HEK293T (cell line): Measurements from ENCODE around the gene PCDHB3.

Source experiments
- CTCF ChIA-PET: fragments of 350-600 bp; formaldehyde crosslinking; extraction: SDS; loops from one replicate; lab custom pipeline; 2021; ENCODE audit warnings: antibody characterized with exemption, inconsistent platforms; lab: Yijun Ruan, JAX
- POLR2A ChIA-PET: fragments of 350-600 bp; formaldehyde crosslinking; extraction: SDS; loops from one replicate; lab custom pipeline; 2020; ENCODE audit warnings: antibody characterized with exemption, inconsistent platforms; lab: Yijun Ruan, JAX
- DNase-seq: peaks from one replicate; pipeline ENCODE4 v3.0.0; 2012; ENCODE audit warnings: mixed read lengths; ENCODE audit errors: extremely low spot score
- ARNT ChIP-seq: fragments of 450-650 bp; IDR thresholded peaks from 2 replicates; pipeline ENCODE4 v1.6.1; 2017; ENCODE audit warnings: mild to moderate bottlenecking
- BHLHE40 ChIP-seq: fragments of 450-650 bp; IDR thresholded peaks from 2 replicates; pipeline ENCODE4 v1.6.1; 2016; ENCODE audit warnings: mild to moderate bottlenecking, moderate library complexity, borderline replicate concordance
- CTBP1 ChIP-seq: fragments of 450-650 bp; IDR thresholded peaks from 2 replicates; pipeline ENCODE4 v1.6.1; 2016; ENCODE audit warnings: borderline replicate concordance
- ELF4 ChIP-seq: fragments of 450-650 bp; IDR thresholded peaks from 2 replicates; pipeline ENCODE4 v1.6.1; 2017; ENCODE audit warnings: antibody characterized with exemption
- FOXA1 ChIP-seq: fragments of 450-650 bp; IDR thresholded peaks from 2 replicates; pipeline ENCODE4 v1.6.1; 2016; ENCODE audit warnings: mild to moderate bottlenecking
- FOXK2 ChIP-seq: fragments of 450-650 bp; IDR thresholded peaks from 2 replicates; pipeline ENCODE4 v1.6.1; 2016; ENCODE audit warnings: mild to moderate bottlenecking
- FOXM1 ChIP-seq: fragments of 450-650 bp; IDR thresholded peaks from 2 replicates; pipeline ENCODE4 v1.6.1; 2017; ENCODE audit warnings: mild to moderate bottlenecking, borderline replicate concordance
- HDGF ChIP-seq: fragments of 450-650 bp; IDR thresholded peaks from 2 replicates; pipeline ENCODE4 v1.6.1; 2017; ENCODE audit warnings: antibody characterized with exemption, borderline replicate concordance
- L3MBTL2 ChIP-seq: fragments of 450-650 bp; conservative IDR thresholded peaks from 2 replicates; pipeline ENCODE4 v1.6.1; 2016; ENCODE audit warnings: mild to moderate bottlenecking
- LEF1 ChIP-seq: fragments of 450-650 bp; IDR thresholded peaks from 2 replicates; pipeline ENCODE4 v1.6.1; 2017; ENCODE audit warnings: mild to moderate bottlenecking, borderline replicate concordance
- NFRKB ChIP-seq: fragments of 450-650 bp; IDR thresholded peaks from 2 replicates; pipeline ENCODE4 v1.6.1; 2016; ENCODE audit warnings: mild to moderate bottlenecking, moderate library complexity
- SP1 ChIP-seq: fragments of 450-650 bp; IDR thresholded peaks from 2 replicates; pipeline ENCODE4 v1.6.1; 2017
- SUZ12 ChIP-seq: fragments of 450-650 bp; IDR thresholded peaks from 2 replicates; pipeline ENCODE4 v1.6.1; 2016; ENCODE audit warnings: mild to moderate bottlenecking
- TARDBP ChIP-seq: fragments of 450-650 bp; IDR thresholded peaks from 2 replicates; pipeline ENCODE4 v1.6.1; 2016
- ZNF384 ChIP-seq: fragments of 450-650 bp; IDR thresholded peaks from 2 replicates; pipeline ENCODE4 v1.6.1; 2016
- TF ChIP-seq, protein P1 (sequence below): fragments of 450-650 bp; IDR thresholded peaks from 2 replicates; pipeline ENCODE4 v1.6.1; 2016

Gene PCDHB3

GRCh38 chr5:141100243-141100805 is at the start of gene PCDHB3:
Gene PCDHB3, plus strand, starts transcription at chr5:141100473. Its CDS starts 177 bp downstream, at chr5:141100650.
- CTCF ChIA-PET: no interaction called here
- DNase-seq: peak; percentile 29
- POLR2A ChIA-PET: no interaction called here
- TF ChIP-seq SUZ12 (no peak), HDGF (no peak), L3MBTL2 (no peak), SP1 (no peak), LEF1 (no peak), BHLHE40 (no peak), ARNT (no peak), TARDBP (no peak), ZNF384 (no peak), ELF4 (no peak), CTBP1 (no peak), FOXM1 (no peak), NFRKB (no peak), FOXK2 (no peak), FOXA1 (no peak)
- TF ChIP-seq, protein P1, sequence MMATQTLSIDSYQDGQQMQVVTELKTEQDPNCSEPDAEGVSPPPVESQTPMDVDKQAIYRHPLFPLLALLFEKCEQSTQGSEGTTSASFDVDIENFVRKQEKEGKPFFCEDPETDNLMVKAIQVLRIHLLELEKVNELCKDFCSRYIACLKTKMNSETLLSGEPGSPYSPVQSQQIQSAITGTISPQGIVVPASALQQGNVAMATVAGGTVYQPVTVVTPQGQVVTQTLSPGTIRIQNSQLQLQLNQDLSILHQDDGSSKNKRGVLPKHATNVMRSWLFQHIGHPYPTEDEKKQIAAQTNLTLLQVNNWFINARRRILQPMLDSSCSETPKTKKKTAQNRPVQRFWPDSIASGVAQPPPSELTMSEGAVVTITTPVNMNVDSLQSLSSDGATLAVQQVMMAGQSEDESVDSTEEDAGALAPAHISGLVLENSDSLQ: no peak

DNA sequence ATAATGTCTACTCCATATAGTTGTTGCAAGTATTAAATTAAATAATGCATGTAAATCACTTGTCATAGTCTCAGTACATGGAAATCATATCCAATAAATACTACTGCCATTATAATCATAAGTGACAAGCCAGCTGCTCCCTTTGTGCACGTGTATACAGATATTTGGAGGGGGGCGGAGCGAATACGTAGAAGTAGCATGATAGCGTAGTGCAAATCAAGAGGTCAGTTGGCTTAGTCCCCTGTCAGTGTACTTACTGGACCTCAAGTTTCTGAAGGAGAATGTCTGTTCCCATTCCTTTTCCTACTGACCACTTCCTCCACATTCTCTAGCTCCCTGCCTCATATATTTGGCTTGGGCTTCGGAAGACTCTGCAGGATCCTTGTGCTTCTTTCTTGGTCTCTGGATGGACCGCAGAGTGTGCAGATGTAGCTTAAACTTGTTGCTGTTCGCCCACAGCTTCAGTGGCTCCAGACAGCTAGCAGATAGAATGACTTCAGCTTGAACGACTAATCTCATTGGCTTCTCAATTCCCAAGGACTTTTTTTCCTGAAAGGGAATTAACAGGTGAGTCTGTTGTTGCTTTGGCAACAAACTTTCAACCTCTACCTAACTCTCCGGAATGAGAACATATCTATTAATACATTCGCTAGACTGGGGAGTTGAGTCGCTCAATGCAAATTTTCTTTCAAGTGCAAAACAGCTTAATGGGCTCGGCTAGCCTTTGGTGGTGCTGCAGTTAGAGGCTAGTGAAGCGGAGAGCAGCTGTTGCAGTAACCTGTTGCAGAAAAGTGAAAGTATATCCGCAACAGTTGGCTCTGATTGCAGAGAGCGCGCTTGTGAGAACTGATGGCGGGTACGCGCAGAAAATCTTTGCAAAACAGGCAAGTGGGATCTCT is 49.4 kb upstream of the PCDHB3 start, which contains the start of gene PCDHB1:
Gene PCDHB1, plus strand, starts transcription at position 753 of the 899 bp plus-strand sequence. Its CDS starts 97 bp downstream, at position 850.
- TF ChIP-seq FOXK2 (no peak), CTBP1 (no peak), SUZ12 (no peak), ZNF384 (no peak), ARNT (no peak), FOXM1 (no peak), FOXA1 (no peak), LEF1 (no peak), SP1 (no peak), L3MBTL2 (no peak), ELF4 (no peak), BHLHE40 (no peak), TARDBP (no peak), NFRKB (no peak), HDGF (no peak)
- TF ChIP-seq, protein P1: no peak
- POLR2A ChIA-PET: no interaction called here
- DNase-seq: no peak
- CTCF ChIA-PET: interaction anchor here (0.6 to 0.7 kb wide), 3 partner anchors 84 to 547 kb away, joined by 3 read pairs; partner anchors contain the start of gene PCDHB5

GRCh38 chr5:141051521-141051866 is 48.8 kb upstream of the PCDHB3 start:
- TF ChIP-seq FOXA1 (no peak), NFRKB (no peak), L3MBTL2 (no peak), SP1 (no peak), ARNT (no peak), ZNF384 (no peak)
- CTCF ChIA-PET: no interaction called here
- POLR2A ChIA-PET: no interaction called here
- DNase-seq: no peak

DNA sequence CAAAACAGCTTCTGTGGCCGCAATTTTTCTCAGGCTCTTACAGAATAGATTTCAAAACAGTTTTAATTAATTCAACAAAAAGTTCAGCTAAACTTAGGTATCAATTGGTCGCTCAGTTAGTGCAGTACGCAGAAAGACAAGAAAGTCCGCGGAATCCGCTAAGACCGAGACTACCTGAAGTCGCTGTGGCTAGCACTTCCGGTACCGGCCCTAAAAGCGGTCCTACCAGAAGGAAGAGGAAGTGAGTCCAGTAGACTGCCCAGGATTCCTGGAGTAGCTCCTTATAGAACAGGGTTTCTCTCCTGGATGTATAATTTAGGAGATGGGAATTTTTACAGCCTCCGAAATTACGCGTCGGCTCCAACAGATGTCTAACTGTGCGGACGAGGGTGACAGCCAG is 22.4 kb upstream of the PCDHB3 start:
- TF ChIP-seq ELF4 (no peak), BHLHE40 (no peak), FOXK2 (no peak), LEF1 (no peak), TARDBP (no peak), SP1 (no peak), L3MBTL2 (no peak), FOXA1 (no peak), ZNF384 (no peak)
- TF ChIP-seq, protein P1: no peak
- POLR2A ChIA-PET: no interaction called here
- CTCF ChIA-PET: interaction anchor here (1.0 kb wide), 1 partner anchor 17 kb away, joined by 3 read pairs; the partner anchor contains the start of gene PCDHB2
- DNase-seq: no peak

GRCh38 chr5:141082228-141082627 is 18.0 kb upstream of the PCDHB3 start:
- TF ChIP-seq ELF4: no peak
- no peak for TF ChIP-seq LEF1
- no peak for TF ChIP-seq L3MBTL2
- TF ChIP-seq, protein P1: no peak
- ChIA-PET CTCF (interaction anchor here (0.7 kb wide), 1 partner anchor 104 kb away, joined by 4 read pairs; no protein-coding TSS in a partner anchor), POLR2A (no interaction called here)
- DNase-seq: no peak
